ENCODE data around the gene LIN7C. TPM values are rescaled to one million over a fixed set of nuclear protein-coding genes. Genes with fewer than 3 reads are reported as not detected.

The LIN7C gene
- total and polyA plus RNA-seq, 2 of the 8 experiments (the other 6 are each of a cell fraction or from before 2014, with no cell fraction given), result 10.5 to 42.7 TPM

DNA sequence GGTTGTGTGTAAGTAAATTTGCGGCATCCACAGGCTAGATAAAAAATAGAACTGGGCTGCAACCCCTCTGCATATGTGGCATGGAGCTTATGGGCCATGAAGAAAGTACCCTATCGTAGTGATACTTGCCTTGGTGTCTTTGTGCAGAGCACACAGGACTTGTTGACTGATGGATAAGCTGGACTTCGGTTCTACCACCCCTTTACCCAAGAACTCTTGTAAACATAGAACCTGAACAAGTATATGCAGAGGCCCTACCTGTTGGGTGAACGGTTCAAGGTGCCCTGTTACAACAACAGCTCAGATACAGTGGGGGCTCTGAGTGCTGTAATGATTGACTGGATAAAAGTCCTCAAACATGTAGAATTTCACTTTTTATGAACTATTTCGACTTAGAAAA is 30.9 kb downstream of the LIN7C start (continued):
- TF ChIP-seq RNF2 (IDR thresholded peaks at IDR 0.05; ENCODE audit: borderline replicate concordance, low read depth, low read length, missing control alignments, poor library complexity, severe bottlenecking), result no peak
- TF ChIP-seq SP4 (IDR thresholded peaks at IDR 0.05; ENCODE audit: low read length), result no peak
- TF ChIP-seq CHD7 (IDR thresholded peaks at IDR 0.05; ENCODE audit: insufficient replicate concordance, low read length), result no peak
- no peak for TF ChIP-seq BRCA1 (IDR thresholded peaks at IDR 0.05; ENCODE audit: low read depth, low read length)
- TF ChIP-seq FOSL1 (IDR thresholded peaks at IDR 0.05; ENCODE audit: insufficient read depth, low read depth, low read length), result no peak
- no peak for TF ChIP-seq ZNF274 (IDR thresholded peaks at IDR 0.05; ENCODE audit: borderline replicate concordance, extremely low read depth, low read length)
